ENCODE data around the gene PLXNC1. TPM values are rescaled to one million over a fixed set of nuclear protein-coding genes. Genes with fewer than 3 reads are reported as not detected.

The PLXNC1 gene
- polyA plus RNA-seq, 1 donor (not counting 4 experiments of a cell fraction or from before 2014, with no cell fraction given), result 0.17 TPM

DNA sequence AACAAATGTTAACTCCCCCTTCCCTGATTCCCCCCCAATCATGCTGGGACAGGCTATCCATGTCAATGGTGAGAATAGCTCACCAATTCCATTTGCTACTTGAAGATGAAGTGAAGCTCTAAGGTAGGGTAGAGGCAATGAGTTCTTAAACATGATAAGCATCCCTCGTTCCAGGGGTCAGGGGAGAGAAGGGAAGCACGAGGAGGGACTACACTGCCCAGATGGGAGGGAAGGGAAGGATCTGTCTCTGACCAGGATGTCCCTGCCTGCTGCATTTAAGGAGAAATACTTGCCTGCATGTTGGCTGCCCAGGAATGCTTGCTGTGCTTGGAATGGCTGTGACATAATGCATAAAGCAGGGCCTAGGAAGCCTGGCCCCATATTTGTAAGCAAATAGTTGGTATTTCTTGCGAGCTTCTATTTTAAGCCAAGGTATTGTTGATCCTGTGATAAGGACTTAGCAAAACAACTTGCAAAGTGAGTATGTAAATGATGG lies 156.2 kb downstream of the PLXNC1 start:
- H3K36me3 ChIP-seq (ENCODE audit: control insufficient read depth in 2 of 2, extremely low read depth in 1 of 2, insufficient read depth in 2 of 2, low read length in 2 of 2), result peaks cover 5 to 6% of the 10 kb centered on the region in 2 experiments
- no peak overlapping the region for H3K9ac ChIP-seq (ENCODE audit: control insufficient read depth, extremely low read depth, insufficient read depth, low read length)
- no peak overlapping the region for H3K4me3 ChIP-seq (ENCODE audit: control insufficient read depth in 2 of 3, extremely low read depth in 1 of 3, insufficient read depth in 2 of 3, low read depth in 1 of 3, low read length in 3 of 3)
- H3K9me3 ChIP-seq (ENCODE audit: control insufficient read depth, low read depth, low read length), result no peaks in the 10 kb centered on the region
- H3K4me2 ChIP-seq (ENCODE audit: control insufficient read depth, extremely low read depth, insufficient read depth, low read depth, low read length), result no peak overlapping the region
- no peak overlapping the region for H3K27ac ChIP-seq (ENCODE audit: control insufficient read depth, insufficient read depth, low read length)
- no peaks in the 10 kb centered on the region for H3K27me3 ChIP-seq (ENCODE audit: control insufficient read depth, extremely low read depth, insufficient read depth, low read length)
- DNase-seq (ENCODE audit: low read depth, low spot score), result no peak
- dilution Hi-C loops (cut with MboI; ENCODE audit: extremely low pct_ligation_motif_present, low sequenced_read_pairs), result no loop called here
- H2AFZ ChIP-seq (ENCODE audit: control insufficient read depth, low read length), result no peak overlapping the region
- no peaks in the 10 kb centered on the region for H3K4me1 ChIP-seq (ENCODE audit: control insufficient read depth, extremely low read depth, insufficient read depth, low read length)
- H3K79me2 ChIP-seq (ENCODE audit: control insufficient read depth, insufficient read depth, low read length), result no peaks in the 10 kb centered on the region
- H3K9me1 ChIP-seq (ENCODE audit: control insufficient read depth, extremely low read depth, insufficient read depth, low read length), result no peaks in the 10 kb centered on the region
- no peaks in the 10 kb centered on the region for H4K20me1 ChIP-seq (ENCODE audit: control insufficient read depth, extremely low read depth, insufficient read depth, low read length)
- TF ChIP-seq, protein P1, sequence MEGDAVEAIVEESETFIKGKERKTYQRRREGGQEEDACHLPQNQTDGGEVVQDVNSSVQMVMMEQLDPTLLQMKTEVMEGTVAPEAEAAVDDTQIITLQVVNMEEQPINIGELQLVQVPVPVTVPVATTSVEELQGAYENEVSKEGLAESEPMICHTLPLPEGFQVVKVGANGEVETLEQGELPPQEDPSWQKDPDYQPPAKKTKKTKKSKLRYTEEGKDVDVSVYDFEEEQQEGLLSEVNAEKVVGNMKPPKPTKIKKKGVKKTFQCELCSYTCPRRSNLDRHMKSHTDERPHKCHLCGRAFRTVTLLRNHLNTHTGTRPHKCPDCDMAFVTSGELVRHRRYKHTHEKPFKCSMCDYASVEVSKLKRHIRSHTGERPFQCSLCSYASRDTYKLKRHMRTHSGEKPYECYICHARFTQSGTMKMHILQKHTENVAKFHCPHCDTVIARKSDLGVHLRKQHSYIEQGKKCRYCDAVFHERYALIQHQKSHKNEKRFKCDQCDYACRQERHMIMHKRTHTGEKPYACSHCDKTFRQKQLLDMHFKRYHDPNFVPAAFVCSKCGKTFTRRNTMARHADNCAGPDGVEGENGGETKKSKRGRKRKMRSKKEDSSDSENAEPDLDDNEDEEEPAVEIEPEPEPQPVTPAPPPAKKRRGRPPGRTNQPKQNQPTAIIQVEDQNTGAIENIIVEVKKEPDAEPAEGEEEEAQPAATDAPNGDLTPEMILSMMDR (optimal IDR thresholded peaks at IDR 0.05 in 1 of 3, IDR thresholded peaks at IDR 0.05 in 1 of 3, conservative IDR thresholded peaks at IDR 0.05 in 1 of 3; ENCODE audit: extremely low read depth in 1 of 3, insufficient read depth in 2 of 3, low read length in 3 of 3), result no peak
- TF ChIP-seq EZH2 (IDR thresholded peaks at IDR 0.05; ENCODE audit: low read length), result no peak
- FAIRE-seq, result no peak

DNA sequence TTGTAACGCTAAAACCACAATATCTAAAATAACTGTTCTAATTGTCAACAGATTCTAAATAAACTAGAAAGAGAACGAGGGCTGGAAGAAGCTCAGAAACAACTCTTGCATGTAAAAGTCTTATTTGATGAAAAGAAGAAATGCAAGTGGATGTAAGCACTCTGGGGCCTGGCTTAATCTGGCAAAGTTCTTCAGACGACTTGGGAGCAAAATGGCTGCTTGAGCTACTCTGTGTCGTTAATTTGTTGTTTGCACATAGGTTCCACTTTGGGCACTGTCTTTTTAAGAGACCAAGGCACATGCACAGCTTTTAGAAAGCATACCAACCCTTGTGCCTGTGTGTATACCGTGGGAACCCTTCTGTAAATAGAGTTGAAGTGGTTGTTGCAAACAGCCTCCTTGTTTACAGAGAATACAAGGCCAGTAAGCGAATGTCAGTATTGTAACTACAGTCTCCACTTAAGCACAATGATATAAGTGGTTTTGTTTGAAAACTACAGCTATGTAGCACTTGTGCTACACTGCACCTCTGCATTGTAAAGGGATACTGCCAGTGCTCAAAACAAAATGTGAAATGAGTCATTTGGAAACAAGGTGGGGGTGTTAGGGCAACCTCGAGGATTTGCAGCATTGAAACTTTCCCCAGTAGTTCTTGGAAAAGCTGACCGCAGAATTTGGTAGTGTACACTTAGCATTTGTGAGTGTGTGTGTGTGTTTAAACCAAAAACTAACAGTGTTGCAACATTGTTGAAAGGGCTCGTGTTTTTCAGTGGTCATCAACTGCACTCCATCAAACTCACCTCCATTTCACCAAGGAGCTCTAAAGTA lies 157.0 kb downstream of the PLXNC1 start:
- Histone ChIP-seq H3K27ac (ENCODE audit: control insufficient read depth, insufficient read depth, low read length) (no peak overlapping the region), H3K9me3 (ENCODE audit: control insufficient read depth, low read depth, low read length) (no peaks in the 10 kb centered on the region), H4K20me1 (ENCODE audit: control insufficient read depth, extremely low read depth, insufficient read depth, low read length) (no peaks in the 10 kb centered on the region), H2AFZ (ENCODE audit: control insufficient read depth, low read length) (no peak overlapping the region), H3K9ac (ENCODE audit: control insufficient read depth, extremely low read depth, insufficient read depth, low read length) (no peak overlapping the region), H3K9me1 (ENCODE audit: control insufficient read depth, extremely low read depth, insufficient read depth, low read length) (no peaks in the 10 kb centered on the region), H3K79me2 (ENCODE audit: control insufficient read depth, insufficient read depth, low read length) (no peaks in the 10 kb centered on the region), H3K4me1 (ENCODE audit: control insufficient read depth, extremely low read depth, insufficient read depth, low read length) (no peaks in the 10 kb centered on the region), H3K27me3 (ENCODE audit: control insufficient read depth, extremely low read depth, insufficient read depth, low read length) (no peaks in the 10 kb centered on the region), H3K36me3 (ENCODE audit: control insufficient read depth in 2 of 2, extremely low read depth in 1 of 2, insufficient read depth in 2 of 2, low read length in 2 of 2) (peaks cover 3 to 5% of the 10 kb centered on the region in 2 experiments), H3K4me3 (ENCODE audit: control insufficient read depth in 2 of 3, extremely low read depth in 1 of 3, insufficient read depth in 2 of 3, low read depth in 1 of 3, low read length in 3 of 3) (no peak overlapping the region), H3K4me2 (ENCODE audit: control insufficient read depth, extremely low read depth, insufficient read depth, low read depth, low read length) (no peak overlapping the region)
- TF ChIP-seq, protein P1 (optimal IDR thresholded peaks at IDR 0.05 in 1 of 3, IDR thresholded peaks at IDR 0.05 in 1 of 3, conservative IDR thresholded peaks at IDR 0.05 in 1 of 3; ENCODE audit: extremely low read depth in 1 of 3, insufficient read depth in 2 of 3, low read length in 3 of 3), result no peak
- no peak for TF ChIP-seq EZH2 (IDR thresholded peaks at IDR 0.05; ENCODE audit: low read length)
- FAIRE-seq (no peak), DNase-seq (ENCODE audit: low read depth, low spot score) (no peak)
- dilution Hi-C loops (cut with MboI; ENCODE audit: extremely low pct_ligation_motif_present, low sequenced_read_pairs), result no loop called here
